PC-9 (cell line): ENCODE measurements around the gene ALKAL2. TPM values are rescaled to one million over a fixed set of nuclear protein-coding genes. Genes with fewer than 3 reads are reported as not detected.

Source experiments
- BruUV-seq: library from RNA; stranded (reverse); fragments of 400-500 nt; replicated peaks from 2 replicates; lab custom pipeline; 2021; lab: Mats Ljungman, UMichigan
- CTCF ChIA-PET: fragments of 300-600 bp; sonication (Branson Sonifier 250); formaldehyde crosslinking; loops from one replicate; lab custom pipeline; 2022; ENCODE audit warnings: antibody characterized with exemption; lab: Charles Lee
- POLR2A ChIA-PET: fragments of 300-600 bp; sonication (Branson Sonifier 250); formaldehyde crosslinking; loops from one replicate; lab custom pipeline; 2022; ENCODE audit warnings: antibody characterized with exemption; ENCODE audit not compliant: unreplicated experiment; lab: Charles Lee
- DNase-seq, 2 experiments: peaks; one replicate each; pipeline versions ENCODE4 v3.0.0 to v3.0.0-alpha.2; 2015 to 2022; ENCODE audit warnings: mixed read lengths in 1 of 2
- H2AFZ ChIP-seq: fragments of 200-600 bp; sonication (generic); 2 replicates; pipeline ENCODE4 v1.8.1; 2017; ENCODE audit warnings: antibody characterized with exemption
- H3F3A ChIP-seq: fragments of 200-600 bp; sonication (generic); 2 replicates; pipeline ENCODE4 v1.8.1; 2017; ENCODE audit warnings: antibody characterized with exemption, mild to moderate bottlenecking, low read depth; ENCODE audit not compliant: insufficient read depth
- H3K27ac ChIP-seq: fragments of 200-600 bp; sonication (generic); 2 replicates; pipeline ENCODE4 v1.6.1; 2016; ENCODE audit warnings: mixed run types
- H3K27me3 ChIP-seq: fragments of 200-600 bp; sonication (generic); 2 replicates; pipeline ENCODE4 v1.6.1; 2016; ENCODE audit warnings: low read depth, mixed run types; ENCODE audit not compliant: insufficient read depth
- H3K36me3 ChIP-seq: fragments of 200-600 bp; sonication (generic); 2 replicates; pipeline ENCODE4 v1.6.1; 2016; ENCODE audit warnings: low read depth, mixed run types
- H3K4me1 ChIP-seq: fragments of 200-600 bp; sonication (generic); replicated peaks from 2 replicates; pipeline ENCODE4 v1.6.1; 2016; ENCODE audit warnings: mixed run types; ENCODE audit not compliant: insufficient read depth
- H3K4me2 ChIP-seq: fragments of 200-600 bp; sonication (generic); 2 replicates; pipeline ENCODE4 v1.6.1; 2017; ENCODE audit warnings: mixed run types
- H3K4me3 ChIP-seq: fragments of 200-600 bp; sonication (generic); 2 replicates; pipeline ENCODE4 v1.6.1; 2016; ENCODE audit warnings: mixed run types
- H3K79me2 ChIP-seq: fragments of 200-600 bp; sonication (generic); 2 replicates; pipeline ENCODE4 v1.6.1; 2017; ENCODE audit warnings: low read depth, mixed run types
- H3K9me2 ChIP-seq: fragments of 200-600 bp; sonication (generic); 2 replicates; pipeline ENCODE4 v1.8.1; 2017; ENCODE audit warnings: mild to moderate bottlenecking; ENCODE audit not compliant: insufficient read depth
- H3K9me3 ChIP-seq: fragments of 200-600 bp; sonication (generic); 2 replicates; pipeline ENCODE4 v1.8.1; 2016; ENCODE audit warnings: low read depth; ENCODE audit not compliant: insufficient read depth
- H4K20me1 ChIP-seq: fragments of 200-600 bp; sonication (generic); 2 replicates; pipeline ENCODE4 v1.8.1; 2017; ENCODE audit not compliant: insufficient read depth
- CTCF ChIP-seq: fragments of 200-600 bp; sonication (generic); conservative IDR thresholded peaks from 2 replicates; pipeline ENCODE4 v1.6.1; 2017; ENCODE audit warnings: mixed run types, antibody characterized with exemption, mild to moderate bottlenecking, moderate library complexity
- EZH2 ChIP-seq: fragments of 200-600 bp; sonication (generic); IDR thresholded peaks from 2 replicates; pipeline ENCODE4 v1.8.0; 2017; ENCODE audit warnings: antibody characterized with exemption, low read depth
- intact Hi-C: fragments of 100-400 bp; cut with micrococcal nuclease; formaldehyde crosslinking; loops from one replicate; pipeline ENCODE4 v1.10.0; 2022; ENCODE audit not compliant: unreplicated experiment
- total RNA-seq: library from RNA; stranded (reverse); gene quantifications from 2 replicates; pipeline ENCODE4 v1.2.3, GENCODE V29; 2021

ALKAL2 gene
- total RNA-seq, 1 experiment from 2014 or later = not detected

- Histone ChIP-seq H3K4me2 (no peak overlapping the region), H3F3A (no peaks in the 10 kb centered on the region), H3K79me2 (no peaks in the 10 kb centered on the region), H3K27me3 (no peaks in the 10 kb centered on the region), H3K9me2 (no peaks in the 10 kb centered on the region), H3K4me1 (no peaks in the 10 kb centered on the region), H3K9me3 (peaks cover 2% of the 10 kb centered on the region; the same call in 1 of the 2 replicates), H2AFZ (no peak overlapping the region), H3K4me3 (no peak overlapping the region), H4K20me1 (no peaks in the 10 kb centered on the region), H3K27ac (no peak overlapping the region), H3K36me3 (peaks cover 24% of the 10 kb centered on the region)
- DNase-seq = no peak
- CTCF ChIA-PET = no interaction called here
- intact Hi-C loops = no loop called here
- POLR2A ChIA-PET = no interaction called here
- BruUV-seq = no TSS peak
- TF ChIP-seq CTCF (no peak), EZH2 (no peak)
These were observed 56.2 kb downstream of the ALKAL2 start for GRCh38 chr2:231521-232185.

Other genes with a start within 250 kb of the ALKAL2 start
- gene FAM110C, start 241.6 kb downstream of the ALKAL2 start, total RNA-seq = 20.8 and 21.1 TPM in 2 replicates
- 84.7 and 102 TPM in 2 replicates for gene SH3YL1, start 24.1 kb downstream of the ALKAL2 start, total RNA-seq
- 115 and 116 TPM in 2 replicates for gene ACP1, start 23.1 kb downstream of the ALKAL2 start, total RNA-seq